Body of pancreas (tissue), 4 donors: ENCODE results near the gene SLC12A5.

Source experiments
- CTCF ChIP-seq, 7 experiments: fragments of 450-650 bp in 4 of 7; fragments of 200-600 bp in 3 of 7; sonication (generic) in 3 of 7; IDR thresholded peaks; one replicate each; pipeline ENCODE4 v1.5.1; 2016 to 2019; ENCODE audit warnings: antibody characterized with exemption in 7 of 7
- POLR2A ChIP-seq, 3 donors: fragments of 450-650 bp; IDR thresholded peaks; one replicate each; pipeline ENCODE4 v1.6.1; 2016; ENCODE audit warnings: antibody characterized with exemption in 3 of 3, mild to moderate bottlenecking in 2 of 3

GRCh38 chr20:46014517-46015396 is 14.3 kb upstream of the SLC12A5 start:
- TF ChIP-seq CTCF (IDR thresholded peaks at IDR 0.05) (no peak), POLR2A (IDR thresholded peaks at IDR 0.05) (no peak)
